Measurements from ENCODE around the gene ERG.

The ERG gene

GRCh38 chr21:38354231-38354630, 144.0 kb downstream of the ERG start:
- no peak for DNase-seq

- no peak for DNase-seq
Measured at GRCh38 chr21:38352536-38353219, 145.6 kb downstream of the ERG start.

GRCh38 chr21:38351961-38352521, 146.2 kb downstream of the ERG start:
- DNase-seq, result no peak

- DNase-seq, result no peak
Measured at GRCh38 chr21:38351176-38351959, 146.9 kb downstream of the ERG start.

- DNase-seq, result no peak
Measured at GRCh38 chr21:38350684-38351083, 147.6 kb downstream of the ERG start.

- DNase-seq, result no peak
Measured at GRCh38 chr21:38349977-38350376, 148.3 kb downstream of the ERG start.

- DNase-seq, result no peak
Measured at GRCh38 chr21:38349111-38349746, 149.0 kb downstream of the ERG start.

- DNase-seq, result no peak
Measured at GRCh38 chr21:38346286-38346685, 152.0 kb downstream of the ERG start.

GRCh38 chr21:38343691-38344090, 154.6 kb downstream of the ERG start:
- no peak for DNase-seq

- DNase-seq, result no peak
Measured at GRCh38 chr21:38342739-38343138, 155.5 kb downstream of the ERG start.

GRCh38 chr21:38341546-38342012, 156.7 kb downstream of the ERG start:
- no peak for DNase-seq

- DNase-seq, result no peak
Measured at GRCh38 chr21:38340131-38340530, 158.1 kb downstream of the ERG start.

GRCh38 chr21:38337793-38338192, 160.5 kb downstream of the ERG start:
- no peak for DNase-seq

GRCh38 chr21:38334866-38335265, 163.4 kb downstream of the ERG start:
- no peak for DNase-seq

- DNase-seq, result no peak
Measured at GRCh38 chr21:38333301-38334272, 164.7 kb downstream of the ERG start.

GRCh38 chr21:38330666-38331065, 167.6 kb downstream of the ERG start:
- no peak for DNase-seq

All from NCI-H187 treated with DMSO at 0.1 percent for 48 hours (cell line).